Measurements from ENCODE around the gene CLCN6. TPM values are rescaled to one million over a fixed set of nuclear protein-coding genes. Genes with fewer than 3 reads are reported as not detected.

CLCN6 gene
- polyA plus RNA-seq, 3 donors = 3.8 to 37.1 (median 4.2) TPM

- peaks cover 0 to 2% (median 0%) of the 10 kb centered on the region in 7 donors for H3K9me3 Mint-ChIP-seq
- H3K27me3 Mint-ChIP-seq (ENCODE audit: low read depth in 3 of 3) = peaks cover 0 to 2% (median 2%) of the 10 kb centered on the region in 3 donors
- no peak overlapping the region for H3K27ac Mint-ChIP-seq
- no peak overlapping the region for H3K4me3 ChIP-seq (replicated peaks in 1 of 3; ENCODE audit: low read depth in 2 of 3, low read length in 3 of 3)
- no peaks in the 10 kb centered on the region for H3K36me3 Mint-ChIP-seq
- peaks cover 6% of the 10 kb centered on the region for H3K4me1 Mint-ChIP-seq
- no peak overlapping the region for H3K9ac ChIP-seq (ENCODE audit: insufficient read depth, low read length, poor library complexity, severe bottlenecking)
- H3K36me3 ChIP-seq (replicated peaks in 1 of 2; ENCODE audit: control insufficient read depth in 1 of 2, insufficient read depth in 2 of 2, low read length in 2 of 2) = no peaks in the 10 kb centered on the region
- no peak overlapping the region for H3K27ac ChIP-seq (ENCODE audit: low read depth in 1 of 2, low read length in 2 of 2)
- no peaks in the 10 kb centered on the region for H4K20me1 ChIP-seq (ENCODE audit: insufficient read depth, low read length)
- no peaks in the 10 kb centered on the region for H3K27me3 ChIP-seq (ENCODE audit: control insufficient read depth in 2 of 2, insufficient read depth in 2 of 2, low read length in 2 of 2)
- H3K4me2 ChIP-seq (replicated peaks; ENCODE audit: extremely low read depth, low read length, poor library complexity, severe bottlenecking) = no peak overlapping the region
- H3K4me1 ChIP-seq (ENCODE audit: control insufficient read depth in 1 of 2, insufficient read depth in 2 of 2, low read length in 2 of 2) = peaks cover 4% of the 10 kb centered on the region in 2 donors
- no peaks in the 10 kb centered on the region for H3K9me3 ChIP-seq (replicated peaks in 1 of 2; ENCODE audit: control insufficient read depth in 1 of 2, insufficient read depth in 1 of 2, low read length in 2 of 2)
- intact Hi-C loops (cut with micrococcal nuclease) = no loop called here
- H2AFZ ChIP-seq (ENCODE audit: insufficient read depth, low read depth, low read length, poor library complexity, severe bottlenecking) = no peak overlapping the region
- 88% methylated on average over 15 of the region's 15 CpGs for WGBS (ENCODE audit: insufficient coverage)
- H3K79me2 ChIP-seq (ENCODE audit: insufficient read depth, low read length) = no peaks in the 10 kb centered on the region
- H3K4me3 Mint-ChIP-seq = no peak overlapping the region
- no peak for DNase-seq
- TF ChIP-seq CTCF (IDR thresholded peaks at IDR 0.05) = no peak
These were observed 82.3 kb downstream of the CLCN6 start for GRCh38 chr1:11888206-11888876.

- no CpG with 5 or more reads among the region's 3 CpGs for WGBS (ENCODE audit: insufficient coverage)
These were observed 82.9 kb downstream of the CLCN6 start for GRCh38 chr1:11888877-11889208.

More at GRCh38 chr1:11888877-11889208, 82.9 kb downstream of the CLCN6 start:
- intact Hi-C loops (cut with micrococcal nuclease) = no loop called here
- H3K4me2 ChIP-seq (replicated peaks; ENCODE audit: extremely low read depth, low read length, poor library complexity, severe bottlenecking) = no peak overlapping the region
- peaks cover 0 to 2% (median 2%) of the 10 kb centered on the region in 3 donors for H3K27me3 Mint-ChIP-seq (ENCODE audit: low read depth in 3 of 3)
- no peak for TF ChIP-seq CTCF (IDR thresholded peaks at IDR 0.05)
- H3K9ac ChIP-seq (ENCODE audit: insufficient read depth, low read length, poor library complexity, severe bottlenecking) = no peak overlapping the region
- no peaks in the 10 kb centered on the region for H4K20me1 ChIP-seq (ENCODE audit: insufficient read depth, low read length)
- H3K4me3 Mint-ChIP-seq = no peak overlapping the region
- H3K27ac Mint-ChIP-seq = no peak overlapping the region
- H3K4me3 ChIP-seq (replicated peaks in 1 of 3; ENCODE audit: low read depth in 2 of 3, low read length in 3 of 3) = no peak overlapping the region
- no peaks in the 10 kb centered on the region for H3K36me3 ChIP-seq (replicated peaks in 1 of 2; ENCODE audit: control insufficient read depth in 1 of 2, insufficient read depth in 2 of 2, low read length in 2 of 2)
- H2AFZ ChIP-seq (ENCODE audit: insufficient read depth, low read depth, low read length, poor library complexity, severe bottlenecking) = no peak overlapping the region
- peaks cover 0 to 2% (median 0%) of the 10 kb centered on the region in 7 donors for H3K9me3 Mint-ChIP-seq
- H3K4me1 Mint-ChIP-seq = peaks cover 11% of the 10 kb centered on the region
- no peaks in the 10 kb centered on the region for H3K36me3 Mint-ChIP-seq
- no peak overlapping the region for H3K27ac ChIP-seq (ENCODE audit: low read depth in 1 of 2, low read length in 2 of 2)
- peaks cover 9% of the 10 kb centered on the region in 2 donors for H3K4me1 ChIP-seq (ENCODE audit: control insufficient read depth in 1 of 2, insufficient read depth in 2 of 2, low read length in 2 of 2)
- no peak for DNase-seq
- H3K27me3 ChIP-seq (ENCODE audit: control insufficient read depth in 2 of 2, insufficient read depth in 2 of 2, low read length in 2 of 2) = no peaks in the 10 kb centered on the region
- no peaks in the 10 kb centered on the region for H3K79me2 ChIP-seq (ENCODE audit: insufficient read depth, low read length)
- no peaks in the 10 kb centered on the region for H3K9me3 ChIP-seq (replicated peaks in 1 of 2; ENCODE audit: control insufficient read depth in 1 of 2, insufficient read depth in 1 of 2, low read length in 2 of 2)

Measured in CD14-positive monocyte (primary cell).